Vagina (tissue), 2 donors: ENCODE measurements around the gene RPL27A.

Experiments
- POLR2AphosphoS5 ChIP-seq, 2 donors: sonication (generic); formaldehyde crosslinking; IDR thresholded peaks; one replicate each; pipeline ENCODE4 v1.9.0; 2017; ENCODE audit warnings: antibody characterized with exemption in 2 of 2, mild to moderate bottlenecking in 2 of 2, low read depth in 1 of 2; ENCODE audit not compliant: insufficient read depth in 1 of 2
- TF ChIP-seq, protein P1 (sequence below), 3 experiments: fragments of 450-650 bp in 2 of 3; fragments of 200-600 bp in 1 of 3; sonication (generic) in 1 of 3; IDR thresholded peaks; one replicate each; pipeline ENCODE4 v1.5.1; 2017 to 2019; ENCODE audit warnings: antibody characterized with exemption in 3 of 3, mild to moderate bottlenecking in 2 of 3, moderate library complexity in 2 of 3

DNA sequence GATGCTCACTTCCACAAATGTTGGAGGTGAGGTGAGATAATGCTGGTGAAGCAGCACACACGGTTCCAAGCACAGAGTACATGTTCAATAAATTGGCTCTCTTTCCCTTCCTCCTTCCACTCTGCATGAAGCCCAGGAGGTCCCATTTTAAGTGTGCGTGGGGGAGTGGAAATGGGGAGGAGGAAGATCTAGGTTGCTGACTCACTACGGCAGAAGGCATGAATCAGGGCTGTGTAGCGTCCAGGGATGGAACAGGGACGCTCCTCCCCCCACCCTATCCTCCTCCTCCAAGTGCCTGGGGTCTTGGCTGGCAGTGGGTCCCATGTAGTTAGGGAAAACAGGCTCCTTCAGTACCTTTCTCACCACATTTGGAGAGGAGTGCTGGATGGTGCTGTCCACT, 44.3 kb upstream of the RPL27A start:
- no peak for TF ChIP-seq POLR2AphosphoS5 (IDR thresholded peaks at IDR 0.05; ENCODE audit: insufficient read depth in 1 of 2, low read depth in 1 of 2)
- TF ChIP-seq, protein P1, sequence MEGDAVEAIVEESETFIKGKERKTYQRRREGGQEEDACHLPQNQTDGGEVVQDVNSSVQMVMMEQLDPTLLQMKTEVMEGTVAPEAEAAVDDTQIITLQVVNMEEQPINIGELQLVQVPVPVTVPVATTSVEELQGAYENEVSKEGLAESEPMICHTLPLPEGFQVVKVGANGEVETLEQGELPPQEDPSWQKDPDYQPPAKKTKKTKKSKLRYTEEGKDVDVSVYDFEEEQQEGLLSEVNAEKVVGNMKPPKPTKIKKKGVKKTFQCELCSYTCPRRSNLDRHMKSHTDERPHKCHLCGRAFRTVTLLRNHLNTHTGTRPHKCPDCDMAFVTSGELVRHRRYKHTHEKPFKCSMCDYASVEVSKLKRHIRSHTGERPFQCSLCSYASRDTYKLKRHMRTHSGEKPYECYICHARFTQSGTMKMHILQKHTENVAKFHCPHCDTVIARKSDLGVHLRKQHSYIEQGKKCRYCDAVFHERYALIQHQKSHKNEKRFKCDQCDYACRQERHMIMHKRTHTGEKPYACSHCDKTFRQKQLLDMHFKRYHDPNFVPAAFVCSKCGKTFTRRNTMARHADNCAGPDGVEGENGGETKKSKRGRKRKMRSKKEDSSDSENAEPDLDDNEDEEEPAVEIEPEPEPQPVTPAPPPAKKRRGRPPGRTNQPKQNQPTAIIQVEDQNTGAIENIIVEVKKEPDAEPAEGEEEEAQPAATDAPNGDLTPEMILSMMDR (IDR thresholded peaks at IDR 0.05) = no peak
